ENCODE results near the gene NPY4R.
"Not testable (repeated sequence)": the region's sequence is repeated elsewhere in the genome, so short reads cannot be mapped to it uniquely, and the experiment has no call there.

NPY4R gene

GRCh38 chr10:46465765-46466164 lies at the start of gene NPY4R:
Gene NPY4R (minus strand): TSS chr10:46465958. CDS start chr10:46462635, 3,323 bp downstream.
- not testable (repeated sequence) for DNase-seq (ENCODE audit: low read depth in 2 of 2)

- no peak for DNase-seq (ENCODE audit: low read depth in 2 of 2)
Measured at GRCh38 chr10:46515366-46515765, 49.6 kb upstream of the NPY4R start.

- no peak for DNase-seq (ENCODE audit: low read depth in 2 of 2)
Measured at GRCh38 chr10:46514899-46515298, 49.1 kb upstream of the NPY4R start.

- no peak for DNase-seq (ENCODE audit: low read depth in 2 of 2)
Measured at GRCh38 chr10:46514431-46514861, 48.7 kb upstream of the NPY4R start.

- DNase-seq (ENCODE audit: low read depth in 2 of 2): not testable (repeated sequence)
Measured at GRCh38 chr10:46513333-46513732, 47.6 kb upstream of the NPY4R start.

GRCh38 chr10:46512725-46513124 lies 47.0 kb upstream of the NPY4R start:
- not testable (repeated sequence) for DNase-seq (ENCODE audit: low read depth in 2 of 2)

- DNase-seq (ENCODE audit: low read depth in 2 of 2): not testable (repeated sequence)
Measured at GRCh38 chr10:46512002-46512401, 46.2 kb upstream of the NPY4R start.

- DNase-seq (ENCODE audit: low read depth in 2 of 2): not testable (repeated sequence)
Measured at GRCh38 chr10:46499990-46500389, 34.2 kb upstream of the NPY4R start.

- not testable (repeated sequence) for DNase-seq (ENCODE audit: low read depth in 2 of 2)
Measured at GRCh38 chr10:46498985-46499703, 33.4 kb upstream of the NPY4R start.

- DNase-seq (ENCODE audit: low read depth in 2 of 2): not testable (repeated sequence)
Measured at GRCh38 chr10:46497878-46498277, 32.1 kb upstream of the NPY4R start.

- DNase-seq (ENCODE audit: low read depth in 2 of 2): not testable (repeated sequence)
Measured at GRCh38 chr10:46497401-46497800, 31.6 kb upstream of the NPY4R start.

GRCh38 chr10:46491364-46492114 lies 25.8 kb upstream of the NPY4R start:
- DNase-seq (ENCODE audit: low read depth in 2 of 2): not testable (repeated sequence)

- not testable (repeated sequence) for DNase-seq (ENCODE audit: low read depth in 2 of 2)
Measured at GRCh38 chr10:46490285-46490684, 24.5 kb upstream of the NPY4R start.

- not testable (repeated sequence) for DNase-seq (ENCODE audit: low read depth in 2 of 2)
Measured at GRCh38 chr10:46486459-46486858, 20.7 kb upstream of the NPY4R start.

GRCh38 chr10:46474746-46475320 lies 9.1 kb upstream of the NPY4R start:
- not testable (repeated sequence) for DNase-seq (ENCODE audit: low read depth in 2 of 2)

- DNase-seq (ENCODE audit: low read depth in 2 of 2): not testable (repeated sequence)
Measured at GRCh38 chr10:46473758-46474157, 8.0 kb upstream of the NPY4R start.

GRCh38 chr10:46470134-46470533 lies 4.4 kb upstream of the NPY4R start:
- DNase-seq (ENCODE audit: low read depth in 2 of 2): not testable (repeated sequence)

GRCh38 chr10:46468119-46468809 lies 2.5 kb upstream of the NPY4R start:
- DNase-seq (ENCODE audit: low read depth in 2 of 2): not testable (repeated sequence)

- DNase-seq (ENCODE audit: low read depth in 2 of 2): not testable (repeated sequence)
Measured at GRCh38 chr10:46463608-46464007, 2.1 kb downstream of the NPY4R start.

- not testable (repeated sequence) for DNase-seq (ENCODE audit: low read depth in 2 of 2)
Measured at GRCh38 chr10:46462276-46462675, 3.5 kb downstream of the NPY4R start.

GRCh38 chr10:46459579-46459978 lies 6.2 kb downstream of the NPY4R start:
- DNase-seq (ENCODE audit: low read depth in 2 of 2): not testable (repeated sequence)

- not testable (repeated sequence) for DNase-seq (ENCODE audit: low read depth in 2 of 2)
Measured at GRCh38 chr10:46457071-46457470, 8.7 kb downstream of the NPY4R start.

All from stimulated activated CD8-positive, alpha-beta memory T cell treated with anti-CD3 and anti-CD28 coated beads, Interleukin-15, amount 100 ng/mL, for 48 hours (primary cell).